KG1 (cell line): ENCODE measurements around the gene ZBED4.
"Not testable (repeated sequence)": the region's sequence is repeated elsewhere in the genome, so short reads cannot be mapped to it uniquely, and the experiment has no call there.

ENCODE experiments used
- DNase-seq: peaks from one replicate; lab custom pipeline; 2025; lab: John Stamatoyannopoulos, UW

ZBED4 gene

DNA sequence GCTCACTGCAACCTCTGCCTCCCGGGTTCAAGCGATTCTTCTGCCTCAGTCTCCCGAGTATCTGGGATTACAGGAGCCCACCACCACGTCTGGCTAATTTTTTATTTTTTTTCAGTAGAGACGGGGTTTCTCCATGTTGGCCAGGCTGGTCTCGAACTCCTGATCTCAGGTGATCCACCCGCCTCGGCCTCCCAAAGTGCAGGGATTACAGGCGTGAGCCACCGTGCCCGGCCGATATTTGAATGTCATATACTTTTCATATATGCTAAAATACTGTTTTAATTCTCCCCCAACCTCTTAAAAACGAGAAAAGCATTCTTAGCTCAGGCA lies 1.1 kb upstream of the ZBED4 start:
- not testable (repeated sequence) for DNase-seq

DNA sequence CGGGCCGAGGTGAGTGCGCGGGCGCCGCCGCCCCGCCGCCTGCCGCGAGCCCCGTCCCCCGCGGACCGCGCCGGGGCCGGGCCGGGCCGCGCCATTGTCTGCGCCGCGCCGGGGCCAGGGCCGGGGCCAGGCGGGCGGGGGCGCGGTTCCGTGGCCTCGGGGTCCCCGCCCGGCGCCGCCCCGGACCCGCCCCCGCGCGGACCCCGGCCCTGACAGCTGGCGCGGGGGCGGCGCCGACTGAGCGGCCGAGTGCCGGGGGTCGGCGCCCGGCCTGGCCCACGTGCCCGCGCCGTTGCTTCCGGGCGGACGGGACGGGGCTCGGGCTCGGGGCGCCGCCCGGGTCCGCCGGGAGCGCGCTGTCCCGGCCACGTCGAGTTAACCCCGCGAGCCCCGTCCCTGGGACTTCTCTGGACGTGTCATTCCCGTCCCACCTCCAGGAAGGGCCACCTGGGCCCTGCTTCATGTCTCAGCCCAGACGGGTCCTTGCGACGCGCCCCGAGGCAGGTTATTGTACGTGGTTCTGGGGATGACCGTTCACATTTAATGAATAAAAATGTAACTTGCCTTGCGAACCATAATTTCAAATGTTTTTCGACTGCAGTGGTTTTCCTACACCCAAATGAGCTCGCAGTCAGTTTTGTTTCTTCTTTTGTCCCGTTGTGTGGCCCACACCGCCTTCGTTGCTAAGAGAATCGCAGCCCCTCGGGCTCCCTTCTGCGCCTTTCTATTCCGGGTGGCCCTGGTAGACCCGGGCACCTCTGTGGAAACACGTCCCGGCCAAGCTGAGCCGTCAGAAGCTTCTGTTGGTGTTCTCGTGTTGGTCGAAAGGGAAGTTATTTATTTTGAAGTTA lies 562 bp downstream of the ZBED4 start:
- DNase-seq: no peak

DNA sequence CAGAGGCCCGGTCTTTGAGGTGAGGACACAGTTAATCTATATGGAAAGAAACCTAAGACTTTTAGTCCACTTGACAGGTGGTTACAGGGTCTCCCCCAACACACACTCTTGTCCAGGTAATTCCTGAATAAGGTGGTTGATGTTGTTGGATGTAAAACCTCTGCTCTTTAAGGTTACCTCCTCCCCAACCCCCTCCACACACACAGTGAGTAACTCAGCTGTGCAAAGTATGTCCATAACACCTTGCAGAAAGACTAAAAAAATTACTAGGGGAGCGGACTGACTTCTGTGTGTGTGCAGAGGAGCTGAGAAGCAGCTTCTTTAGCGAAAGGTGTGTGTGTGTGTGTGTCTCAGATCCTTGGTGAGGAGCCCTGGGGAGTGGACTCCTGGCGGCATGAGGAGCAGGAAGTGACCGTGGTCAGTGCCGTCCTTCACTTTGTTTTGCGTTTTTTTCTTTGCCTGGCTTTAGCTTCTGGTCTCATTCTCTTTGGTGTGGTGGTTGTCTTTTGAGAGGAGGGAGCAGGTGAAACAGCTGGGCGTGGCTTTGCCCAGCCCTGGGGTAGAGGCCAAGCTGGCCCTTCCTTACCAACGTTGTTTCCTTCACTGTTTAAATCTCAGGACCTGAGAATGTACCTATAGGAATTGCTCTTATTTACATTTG lies 1.7 kb downstream of the ZBED4 start:
- no peak for DNase-seq

DNA sequence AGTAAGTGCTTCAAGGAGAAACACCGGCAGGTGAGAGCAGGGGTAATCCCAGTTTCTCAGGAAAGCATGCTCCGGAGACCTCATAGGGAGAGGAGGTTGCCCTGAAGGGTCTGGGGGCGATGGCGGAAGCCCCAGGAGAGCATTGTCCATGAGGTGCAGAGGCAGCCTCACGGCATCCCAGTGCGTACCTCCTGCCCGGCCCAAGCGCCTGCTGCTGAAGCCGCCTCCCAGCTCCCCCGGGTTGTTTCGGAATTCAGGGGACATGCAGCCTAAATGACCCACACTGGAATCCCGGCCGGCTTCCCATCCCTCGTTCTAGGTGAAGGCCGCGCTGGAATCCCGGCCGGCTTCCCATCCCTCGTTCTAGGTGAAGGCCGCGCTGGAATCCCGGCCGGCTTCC lies 2.7 kb downstream of the ZBED4 start:
- no peak for DNase-seq

DNA sequence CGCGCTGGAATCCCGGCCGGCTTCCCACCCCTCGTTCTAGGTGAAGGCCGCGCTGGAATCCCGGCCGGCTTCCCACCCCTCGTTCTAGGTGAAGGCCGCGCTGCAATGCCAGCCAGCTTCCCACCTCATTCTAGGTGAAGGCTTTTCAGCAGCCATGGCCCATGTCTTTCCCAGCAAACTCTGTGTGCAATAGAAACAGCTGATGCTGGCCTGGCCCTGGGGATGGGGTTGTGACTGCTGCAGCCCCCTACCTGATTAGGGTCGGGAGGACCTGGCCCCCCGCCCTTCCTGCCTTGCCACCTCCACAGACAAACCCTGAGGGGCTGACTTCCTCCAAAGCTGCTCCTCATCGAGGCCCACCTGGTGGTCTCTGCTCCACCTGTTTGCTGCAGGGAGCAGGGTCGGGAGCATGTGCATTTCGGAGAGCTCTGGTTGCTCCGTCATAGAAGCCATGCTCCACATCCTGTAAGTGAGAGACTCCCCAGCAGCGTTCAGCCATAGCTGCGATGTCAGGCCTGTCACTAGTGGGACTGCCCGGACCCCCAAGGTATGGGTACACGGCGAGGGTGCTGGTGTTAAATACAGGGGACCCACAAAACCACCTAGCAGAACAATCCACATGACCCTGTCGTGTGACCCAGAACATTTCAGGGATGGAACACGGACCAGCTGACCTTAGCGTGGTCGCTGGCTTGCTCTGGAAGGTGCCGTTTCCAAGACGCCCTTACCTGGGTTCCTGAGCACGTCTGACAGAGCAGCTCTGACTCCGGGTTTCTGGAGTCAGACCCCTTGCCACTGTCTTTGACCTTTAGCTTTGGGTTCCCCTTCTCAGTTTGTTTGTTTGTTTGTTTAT lies 3.3 kb downstream of the ZBED4 start:
- DNase-seq: no peak

DNA sequence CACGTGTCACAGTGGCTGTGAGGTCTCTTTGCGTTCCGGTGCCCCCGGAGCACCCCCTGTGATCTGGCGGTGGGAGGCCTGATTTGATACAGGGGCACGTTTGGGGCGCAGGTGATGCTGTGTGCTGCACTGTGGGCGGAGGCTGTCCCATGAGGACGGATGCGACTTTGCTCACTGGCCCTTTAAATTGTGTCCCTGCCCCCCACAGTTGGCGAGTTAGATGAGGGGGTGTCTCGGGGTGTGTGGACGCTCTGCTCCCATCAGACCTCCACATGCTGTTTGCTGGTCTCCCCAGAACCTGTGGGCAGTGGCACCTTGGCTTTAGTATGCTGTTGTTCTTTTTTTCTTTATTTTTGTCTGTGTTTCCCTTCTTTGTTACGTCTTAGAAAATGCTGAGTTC lies 5.2 kb downstream of the ZBED4 start:
- no peak for DNase-seq

DNA sequence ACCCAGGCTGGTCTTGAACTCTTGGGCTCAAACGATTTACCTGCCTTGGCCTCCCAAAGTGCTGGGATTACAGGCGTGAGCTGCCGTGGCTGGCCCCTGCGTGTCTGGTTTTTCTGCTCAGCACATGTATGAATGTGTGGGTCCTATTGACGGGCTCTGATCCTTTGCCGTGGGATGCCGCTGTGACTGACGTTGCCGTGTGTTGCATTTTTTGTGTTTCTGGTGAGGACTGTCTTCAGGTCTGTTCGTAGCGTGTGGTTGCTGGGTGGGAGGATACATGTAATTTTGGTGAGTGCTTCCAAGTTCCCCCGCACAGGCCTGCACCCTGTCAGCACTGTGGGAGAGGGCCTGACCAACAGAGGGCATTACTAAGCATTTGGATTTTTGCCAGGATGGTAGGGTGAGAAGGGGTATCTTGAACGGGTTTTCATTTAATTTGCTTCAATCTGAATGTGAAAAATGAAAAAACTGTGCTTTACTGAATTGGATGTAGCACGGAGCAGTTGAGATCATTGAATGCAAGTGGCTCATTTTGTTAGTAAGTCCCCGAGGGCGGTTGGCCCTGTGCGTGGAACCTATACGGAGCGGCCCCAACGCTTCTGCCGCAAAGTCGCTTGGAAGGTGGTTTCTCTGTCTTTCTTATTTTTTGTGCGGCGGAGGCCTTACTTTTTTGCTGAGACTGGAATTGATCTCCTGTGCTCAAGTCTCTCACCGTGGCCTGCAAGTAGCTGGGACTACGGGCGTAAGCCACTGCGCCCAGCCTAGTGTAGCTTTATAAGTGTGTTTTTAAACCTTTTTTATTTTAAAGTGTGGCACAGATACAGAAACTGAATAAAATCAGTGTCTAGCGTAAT lies 8.2 kb downstream of the ZBED4 start:
- DNase-seq: no peak

DNA sequence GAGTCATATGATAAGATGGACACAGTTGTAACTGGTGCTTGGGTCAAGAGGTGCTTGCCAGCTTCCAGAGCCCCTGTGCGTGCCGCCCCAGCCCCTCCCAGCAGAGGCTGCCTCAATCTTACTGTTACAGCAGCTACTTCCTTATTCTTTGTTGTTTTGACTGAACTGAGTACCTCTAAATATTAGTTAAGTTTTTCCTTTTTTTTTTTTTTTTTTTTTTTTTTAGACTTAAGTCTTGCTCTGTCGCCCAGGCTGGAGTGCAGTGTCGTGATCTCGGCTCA lies 8.8 kb downstream of the ZBED4 start:
- DNase-seq: no peak

DNA sequence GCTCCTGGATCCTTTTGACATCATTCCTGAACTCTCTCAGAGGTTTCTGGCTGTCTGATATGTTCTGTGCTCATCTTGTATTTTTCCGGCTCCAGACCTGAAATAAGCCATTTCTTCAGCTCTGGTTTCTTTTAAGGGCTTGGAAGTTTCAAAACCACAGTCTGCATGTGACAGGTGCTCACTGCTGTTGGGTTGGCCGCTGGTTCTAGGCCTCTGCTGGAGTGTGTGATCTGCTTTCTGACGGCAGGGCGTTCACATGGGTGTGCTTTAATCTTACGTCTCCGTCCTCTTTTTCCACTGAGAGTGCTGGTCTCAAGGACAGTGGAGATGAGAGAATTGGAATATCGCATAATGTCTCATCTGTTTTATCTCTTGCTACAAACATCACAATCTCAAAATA lies 10.3 kb downstream of the ZBED4 start:
- no peak for DNase-seq

DNA sequence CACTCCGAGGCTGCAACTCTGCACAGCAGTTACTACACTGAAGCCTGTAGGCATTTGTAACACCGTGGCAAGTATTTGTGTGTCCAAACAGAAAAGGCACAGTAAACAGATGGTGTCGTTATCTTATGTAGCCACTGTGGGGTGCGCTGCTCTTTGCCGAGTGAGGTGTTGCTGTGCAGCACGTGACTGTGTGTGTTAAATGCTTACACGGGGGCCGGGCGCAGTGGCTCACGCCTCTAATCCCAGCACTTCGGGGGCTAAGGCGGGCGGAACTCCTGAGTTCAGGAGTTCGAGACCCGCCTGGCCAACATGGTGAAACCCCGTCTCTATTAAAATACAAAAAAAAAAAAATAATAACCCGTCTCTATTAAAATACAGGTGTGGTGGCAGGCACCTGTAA lies 11.5 kb downstream of the ZBED4 start:
- DNase-seq: no peak

DNA sequence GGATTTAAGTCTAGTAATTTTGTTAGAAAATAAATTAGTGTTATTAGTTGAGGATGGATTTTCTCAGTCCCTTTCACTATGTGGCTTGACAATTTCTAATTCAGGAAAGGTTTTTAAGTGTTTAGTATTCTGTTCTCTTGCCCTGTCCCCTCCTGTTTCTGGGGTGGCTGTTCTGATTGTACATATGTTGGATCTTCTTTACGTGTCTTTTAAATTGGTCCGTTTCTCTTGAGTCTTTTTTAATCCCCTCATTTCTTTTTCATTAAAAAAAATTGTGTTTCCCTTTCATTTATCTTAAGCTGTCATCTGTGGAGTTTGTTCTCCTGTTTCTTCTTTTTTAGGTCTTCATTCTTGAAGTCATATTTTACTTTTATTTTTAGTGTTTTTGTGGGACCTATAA lies 12.5 kb downstream of the ZBED4 start:
- DNase-seq: no peak

DNA sequence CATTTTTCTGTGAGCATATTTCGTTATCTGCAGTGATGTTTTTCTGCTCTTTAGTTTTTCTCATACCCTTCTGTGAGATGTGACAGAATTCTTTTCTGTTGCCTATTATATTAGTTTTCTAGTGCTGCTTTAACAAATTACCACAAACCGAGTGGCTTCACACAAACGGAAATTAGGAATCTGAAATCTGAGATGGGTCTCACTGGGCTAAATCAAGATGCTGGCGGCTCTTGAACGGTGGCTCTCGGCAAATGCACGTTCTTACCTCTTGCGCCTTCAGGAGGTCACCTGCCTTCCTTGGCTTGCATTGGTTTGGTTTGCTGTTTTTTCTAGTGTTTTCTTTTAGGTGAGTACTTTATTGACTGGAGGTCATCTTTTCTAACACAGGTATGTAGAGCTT lies 13.0 kb downstream of the ZBED4 start:
- no peak for DNase-seq

DNA sequence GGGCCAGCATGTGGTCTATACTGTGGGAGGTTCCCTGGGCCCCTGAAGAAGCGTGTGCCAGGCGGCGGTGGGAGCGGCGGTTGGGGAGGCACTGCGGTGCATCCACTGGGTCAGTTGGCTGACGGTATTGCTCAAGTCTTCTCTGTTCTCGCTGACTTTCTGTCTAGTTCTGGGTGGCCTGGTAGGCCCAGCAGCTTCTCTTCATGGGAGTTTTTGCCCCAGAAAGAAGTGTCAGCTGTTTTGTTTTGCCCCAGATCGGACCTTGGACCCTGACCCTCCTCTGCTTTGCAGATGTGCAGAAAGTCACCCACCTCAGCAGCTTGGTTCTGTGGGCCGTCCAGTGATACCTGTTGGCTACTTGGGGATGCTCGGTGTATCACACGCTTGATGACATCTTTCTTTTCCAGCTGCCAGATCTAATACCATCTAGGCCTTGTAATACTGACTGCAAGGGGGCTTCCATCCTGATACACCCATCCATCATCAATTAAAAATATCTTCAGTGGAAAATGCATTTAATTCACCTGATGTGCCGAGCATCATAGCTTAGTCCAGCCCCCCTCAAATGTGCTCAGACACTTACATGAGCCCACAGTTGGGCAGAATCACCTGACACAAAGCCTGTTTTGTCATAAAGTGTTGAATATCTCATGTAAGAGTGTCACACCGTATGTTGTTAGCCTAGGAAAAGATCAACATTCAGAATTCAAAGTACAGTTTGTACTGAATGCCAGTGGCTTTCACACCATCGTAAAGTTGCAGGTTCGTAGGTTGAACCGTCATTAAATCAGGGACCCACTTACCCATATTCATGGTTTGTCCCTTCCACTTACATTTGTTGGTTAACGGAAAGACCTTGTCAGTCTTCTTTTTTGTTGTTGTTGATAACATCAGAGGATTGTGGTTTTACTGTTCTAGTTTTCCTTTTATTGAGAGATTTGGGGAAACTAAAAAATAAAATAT lies 13.9 kb downstream of the ZBED4 start:
- DNase-seq: no peak

DNA sequence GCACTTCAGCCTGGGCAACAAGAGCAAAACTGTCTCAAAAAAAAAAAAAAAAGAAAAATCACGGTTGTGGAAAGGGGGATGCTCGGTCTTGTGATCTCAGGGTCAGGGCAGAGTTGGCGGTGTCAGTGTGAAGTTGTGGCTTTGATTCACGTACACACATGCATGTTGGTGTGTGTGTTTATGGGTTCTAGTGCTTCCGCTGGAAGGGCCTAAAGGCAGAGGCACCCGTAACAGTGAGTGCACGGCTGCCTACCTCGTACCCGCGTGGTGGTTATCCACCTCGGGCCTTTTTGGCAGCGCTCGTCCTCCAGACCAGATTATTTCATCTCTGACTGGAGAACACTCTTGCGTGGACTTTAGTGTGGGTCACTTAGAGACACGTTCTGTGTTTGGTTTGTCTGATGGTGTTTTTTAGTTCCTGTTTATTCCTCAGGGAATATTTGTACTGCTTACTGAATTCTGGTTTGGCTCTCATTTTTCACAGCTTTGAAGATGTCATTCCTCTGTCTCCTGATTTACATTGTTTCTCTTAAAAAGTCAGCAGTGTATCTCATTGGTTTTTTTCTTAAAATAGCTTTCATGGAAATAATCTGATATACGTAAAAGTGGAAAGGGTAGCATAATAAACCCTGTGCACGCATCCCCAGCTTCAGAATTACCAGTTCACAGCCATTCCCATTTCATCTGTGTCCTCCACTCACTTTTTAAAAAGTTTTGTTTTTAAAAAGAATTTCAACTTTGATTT lies 15.6 kb downstream of the ZBED4 start:
- no peak for DNase-seq

DNA sequence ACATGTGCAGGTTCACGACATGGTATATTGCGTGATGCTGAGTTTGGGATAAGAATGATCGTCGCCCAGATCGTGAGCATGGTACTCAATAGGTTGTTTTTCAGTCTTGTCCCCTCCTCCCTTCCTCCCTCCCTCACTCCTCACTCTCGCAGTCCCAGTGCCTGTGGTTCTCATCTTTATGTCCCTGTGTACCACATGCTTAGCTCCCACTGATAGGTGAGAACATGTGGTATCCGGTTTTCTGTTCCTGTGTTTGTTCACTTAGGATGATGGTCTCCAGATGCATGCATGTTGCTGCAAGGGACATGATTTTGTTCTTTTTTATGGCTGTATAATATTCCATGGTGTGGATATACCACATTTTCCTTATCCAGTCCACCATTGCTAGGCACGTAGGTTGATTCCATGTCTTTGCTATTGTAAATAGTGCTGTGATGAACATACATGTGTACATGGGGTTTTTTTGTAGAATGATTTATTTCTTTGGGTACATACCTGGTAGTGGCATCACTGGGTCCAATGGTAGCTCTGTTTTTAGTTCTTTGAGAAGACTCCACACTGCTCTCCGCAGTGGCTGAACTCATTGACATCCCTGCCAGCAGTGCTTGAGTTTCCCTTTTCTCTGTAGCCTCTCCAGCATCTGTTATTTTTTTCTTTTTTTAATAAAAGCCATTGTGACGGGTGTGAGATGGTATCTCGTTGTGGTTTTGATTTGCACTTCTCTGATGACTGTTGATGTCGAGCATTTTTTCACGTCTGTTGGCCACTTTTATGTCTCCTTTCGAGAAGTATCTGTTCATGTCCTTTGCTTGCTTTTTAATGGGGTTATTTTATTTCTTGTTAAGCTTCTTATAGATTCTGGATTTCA lies 16.4 kb downstream of the ZBED4 start:
- DNase-seq: no peak

DNA sequence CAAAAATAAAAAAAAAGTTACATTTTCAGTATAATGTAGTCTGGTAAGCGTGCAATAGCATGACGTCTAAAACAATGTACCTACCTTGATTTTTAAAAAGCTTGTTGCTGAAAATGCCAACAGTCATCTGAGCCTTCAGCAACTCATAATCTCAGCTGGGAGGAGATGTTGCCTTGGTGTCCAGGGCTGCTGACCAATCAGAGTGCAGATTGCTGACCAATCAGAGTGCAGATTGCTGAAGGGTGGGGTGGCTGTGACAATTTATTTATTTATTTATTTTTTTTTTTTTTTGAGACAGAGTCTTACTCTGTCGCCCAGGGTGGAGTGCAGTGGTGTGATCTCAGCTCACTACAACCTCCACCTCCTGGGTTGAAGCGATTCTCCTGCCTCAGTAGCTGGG lies 17.8 kb downstream of the ZBED4 start:
- no peak for DNase-seq

DNA sequence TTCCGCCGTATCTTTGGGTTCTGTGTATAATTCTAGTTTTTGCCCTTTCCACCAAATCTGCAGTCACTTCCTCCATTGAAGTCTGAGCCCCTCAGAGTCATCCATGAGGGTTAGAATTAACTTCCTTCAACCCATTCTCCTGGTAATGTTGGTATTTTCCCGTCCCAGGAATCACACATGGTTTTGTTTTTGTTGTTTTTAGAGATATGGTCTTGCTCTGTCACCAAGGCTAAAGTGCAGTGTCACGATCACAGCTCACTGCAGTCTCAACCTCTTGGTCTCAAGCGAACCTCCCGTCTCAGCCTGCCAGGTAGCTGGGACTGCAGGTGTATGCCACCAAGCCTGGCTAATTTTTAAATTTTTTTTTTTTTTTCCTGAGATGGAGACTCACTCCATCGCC lies 18.7 kb downstream of the ZBED4 start:
- no peak for DNase-seq

DNA sequence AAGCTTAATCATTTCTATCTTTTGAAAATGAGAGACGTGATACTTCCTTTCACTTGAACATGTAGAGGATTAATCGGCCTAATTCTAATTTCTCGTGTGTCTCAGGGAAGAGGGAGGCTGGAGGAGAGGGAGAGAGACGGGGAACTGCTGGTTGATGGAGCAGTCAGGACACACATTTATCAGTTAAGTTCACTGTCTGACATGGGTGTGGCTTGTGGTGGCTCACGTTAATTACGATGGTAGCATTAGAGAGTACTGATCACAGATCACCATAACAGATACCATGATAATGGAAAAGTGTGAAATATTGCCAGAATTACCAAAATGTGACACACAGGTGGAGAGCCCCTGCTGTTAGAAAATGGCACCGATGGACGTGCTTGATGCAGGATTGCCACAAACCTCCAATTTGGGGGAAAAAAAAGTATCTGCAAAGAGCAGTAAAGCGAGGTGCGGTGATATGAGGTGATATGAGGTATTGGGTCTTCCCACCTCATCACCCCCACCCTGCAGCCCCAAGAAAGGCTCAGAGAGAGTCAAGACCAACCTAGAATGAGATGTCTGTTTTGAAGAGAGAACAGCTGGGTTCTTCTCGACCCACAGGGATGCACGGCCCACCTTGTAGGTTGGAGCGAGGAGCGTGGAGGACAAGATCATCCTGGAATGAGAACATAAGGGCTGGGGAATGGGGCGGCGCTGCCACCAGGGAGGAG lies 19.7 kb downstream of the ZBED4 start:
- DNase-seq: no peak

DNA sequence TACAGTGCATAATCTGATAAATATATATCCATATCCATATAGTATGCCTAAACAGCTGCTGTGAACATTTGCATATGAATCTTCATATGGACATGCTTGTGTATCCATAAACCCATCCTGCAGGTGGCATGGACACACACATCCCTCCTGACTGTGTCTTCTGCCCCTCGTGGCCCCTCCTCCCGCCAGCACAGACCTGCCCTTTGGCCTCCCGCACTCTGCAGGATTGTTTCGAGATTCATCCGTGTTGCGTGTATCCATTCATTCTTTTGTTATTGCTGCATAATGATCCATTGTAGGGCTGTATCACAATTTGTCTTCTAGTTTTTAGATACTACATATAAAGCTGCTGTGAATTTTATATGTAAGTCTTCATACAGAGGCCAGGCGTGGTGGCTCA lies 24.0 kb downstream of the ZBED4 start:
- no peak for DNase-seq
